Thymus (tissue), 11 donors: ENCODE measurements around the gene TRAPPC12. TPM values are rescaled to one million over a fixed set of nuclear protein-coding genes. Genes with fewer than 3 reads are reported as not detected.
"Not testable (repeated sequence)": the region's sequence is repeated elsewhere in the genome, so short reads cannot be mapped to it uniquely, and the experiment has no call there.

Experiments used
- DNase-seq, 9 donors: peaks; one replicate each; pipeline ENCODE4 v3.0.0-alpha.2; 2013; ENCODE audit warnings: low spot score in 9 of 9, low read depth in 6 of 9, missing footprints in 1 of 9
- H3K27ac ChIP-seq, 2 donors: one replicate each; pipeline ENCODE4 v1.5.1; 2013; ENCODE audit warnings: control low read depth in 1 of 2, low read depth in 1 of 2, low read length in 1 of 2, mild to moderate bottlenecking in 1 of 2, moderate library complexity in 1 of 2
- H3K27me3 ChIP-seq, 2 donors: one replicate each; pipeline ENCODE4 v1.5.1; 2013; ENCODE audit warnings: low read length in 1 of 2; ENCODE audit not compliant: control insufficient read depth in 2 of 2, insufficient read depth in 1 of 2
- H3K36me3 ChIP-seq, 2 donors: one replicate each; pipeline ENCODE4 v1.5.1; 2013; ENCODE audit warnings: low read length in 1 of 2, mild to moderate bottlenecking in 1 of 2, moderate library complexity in 1 of 2; ENCODE audit not compliant: control insufficient read depth in 2 of 2, insufficient read depth in 2 of 2
- H3K4me1 ChIP-seq, 2 donors: one replicate each; pipeline ENCODE4 v1.5.1; 2013; ENCODE audit warnings: low read length in 2 of 2; ENCODE audit not compliant: control insufficient read depth in 2 of 2, insufficient read depth in 2 of 2
- H3K4me3 ChIP-seq, 2 donors: one replicate each; pipeline ENCODE4 v1.5.1; 2013; ENCODE audit warnings: low read length in 2 of 2, control low read depth in 1 of 2, mild to moderate bottlenecking in 1 of 2
- H3K9me3 ChIP-seq, 2 donors: one replicate each; pipeline ENCODE4 v1.5.1; 2013; ENCODE audit warnings: low read length in 1 of 2, mild to moderate bottlenecking in 1 of 2; ENCODE audit not compliant: control insufficient read depth in 2 of 2, insufficient read depth in 1 of 2
- WGBS: extraction: QIAGEN DNeasy Blood & Tissue Kit; methylation state at CpG from one replicate; pipeline ENCODE4 v1.1.7; 2013; 5-methylcytosine and 5-hydroxymethylcytosine counted together
- polyA plus RNA-seq: library from polyadenylated mRNA; stranded (reverse); fragments of 200-250 nt; gene quantifications from one replicate; pipeline ENCODE4 v1.2.3, GENCODE V29; 2013
- total RNA-seq: library from RNA; stranded (reverse); fragments of 120-200 nt; gene quantifications from one replicate; pipeline ENCODE4 v1.2.4, GENCODE V29; 2013
- donor health status: healthy.

The TRAPPC12 gene
- total and polyA plus RNA-seq, 2 donors: 41.8 to 136 TPM

DNA sequence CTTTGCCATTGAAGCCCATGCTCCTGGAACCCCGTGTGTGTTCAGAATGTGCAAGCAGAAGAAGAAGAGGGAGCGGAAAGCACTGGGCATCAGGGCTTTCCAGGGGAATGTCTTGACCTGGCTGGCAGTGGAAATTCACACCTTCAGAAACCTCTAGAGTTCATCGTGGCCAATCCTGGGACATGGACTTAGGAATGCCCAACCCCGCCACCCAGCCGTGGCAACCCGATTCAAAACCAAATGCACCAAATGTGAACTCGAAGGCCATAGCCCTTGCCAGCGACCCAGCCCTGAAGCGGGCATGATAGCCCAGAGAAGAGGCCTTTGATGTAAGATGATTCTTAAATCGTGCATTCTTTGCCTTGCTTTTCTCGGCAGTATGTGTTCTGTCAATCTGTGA lies 70.4 kb downstream of the TRAPPC12 start:
- no peak for DNase-seq
- H3K4me1 ChIP-seq: peaks cover 0 to 4% of the 10 kb centered on the region in 2 donors
- peaks cover 39 to 62% of the 10 kb centered on the region in 2 donors for H3K36me3 ChIP-seq

DNA sequence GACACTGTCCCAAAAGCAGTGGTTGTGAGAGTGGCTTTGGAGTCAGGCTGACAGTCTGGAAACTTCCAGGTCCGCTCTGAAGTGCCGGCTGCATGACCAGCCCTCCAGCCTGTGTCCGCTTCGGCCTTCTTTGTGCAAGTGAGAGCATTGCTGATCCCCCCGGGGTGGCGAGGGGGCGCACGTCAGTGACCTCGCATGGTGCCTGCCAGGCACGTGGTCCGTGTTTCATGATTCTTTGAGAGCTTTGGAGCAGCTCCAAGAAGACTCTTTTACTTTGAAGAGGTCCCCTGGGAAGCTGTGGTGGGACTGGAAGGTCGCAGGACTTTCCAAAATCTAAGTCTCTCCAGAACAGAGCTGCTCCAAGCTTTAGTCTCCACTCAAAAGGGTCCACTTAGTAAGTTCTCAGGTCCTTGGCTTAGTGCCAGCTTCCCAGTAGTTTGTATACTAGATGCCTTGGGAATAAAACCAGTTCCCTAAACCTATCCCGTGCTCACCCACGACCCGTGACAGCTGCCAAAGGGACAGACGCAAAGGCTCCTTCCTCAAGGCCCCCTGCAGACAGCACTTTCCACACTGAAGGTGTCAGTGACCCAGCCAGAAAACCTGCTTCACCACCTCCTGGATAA lies 71.0 kb downstream of the TRAPPC12 start:
- Histone ChIP-seq H3K36me3 (peaks cover 34 to 62% of the 10 kb centered on the region in 2 donors), H3K27ac (no peak overlapping the region)
- no peak for DNase-seq

More for the DNA sequence above, 70.4 kb downstream of the TRAPPC12 start:
- Histone ChIP-seq H3K4me3 (no peak overlapping the region), H3K27ac (no peak overlapping the region), H3K9me3 (no peaks in the 10 kb centered on the region), H3K27me3 (no peaks in the 10 kb centered on the region)
- 97% methylated on average over 11 of the region's 11 CpGs for WGBS

DNA sequence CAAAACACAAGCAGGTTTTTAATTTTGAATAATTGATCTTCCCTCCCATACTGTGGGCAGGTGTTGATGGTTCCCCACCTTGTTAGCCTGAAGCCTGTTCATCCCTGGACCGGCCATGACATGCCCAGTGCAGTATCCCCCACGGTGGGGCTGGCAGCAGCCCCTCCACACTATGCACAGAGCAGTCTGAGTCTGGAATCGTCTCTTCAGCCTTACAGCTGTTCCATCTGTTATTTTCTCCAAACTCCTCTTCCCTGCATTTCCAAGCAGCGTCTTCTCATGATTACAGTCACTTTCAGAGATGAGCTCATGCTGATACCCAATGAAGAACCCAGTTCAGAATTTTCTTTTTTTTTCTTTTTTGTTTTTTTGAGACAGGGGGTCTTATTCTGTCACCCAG lies 71.7 kb downstream of the TRAPPC12 start:
- WGBS: 94% methylated on average over 4 of the region's 4 CpGs
- Histone ChIP-seq H3K9me3 (no peaks in the 10 kb centered on the region), H3K36me3 (peaks cover 28 to 59% of the 10 kb centered on the region in 2 donors)

More for the DNA sequence above, 71.0 kb downstream of the TRAPPC12 start:
- H3K4me1 ChIP-seq: peaks cover 0 to 4% of the 10 kb centered on the region in 2 donors
- H3K9me3 ChIP-seq: no peaks in the 10 kb centered on the region
- 91% methylated on average over 16 of the region's 16 CpGs for WGBS
- no peak overlapping the region for H3K4me3 ChIP-seq
- no peaks in the 10 kb centered on the region for H3K27me3 ChIP-seq

DNA sequence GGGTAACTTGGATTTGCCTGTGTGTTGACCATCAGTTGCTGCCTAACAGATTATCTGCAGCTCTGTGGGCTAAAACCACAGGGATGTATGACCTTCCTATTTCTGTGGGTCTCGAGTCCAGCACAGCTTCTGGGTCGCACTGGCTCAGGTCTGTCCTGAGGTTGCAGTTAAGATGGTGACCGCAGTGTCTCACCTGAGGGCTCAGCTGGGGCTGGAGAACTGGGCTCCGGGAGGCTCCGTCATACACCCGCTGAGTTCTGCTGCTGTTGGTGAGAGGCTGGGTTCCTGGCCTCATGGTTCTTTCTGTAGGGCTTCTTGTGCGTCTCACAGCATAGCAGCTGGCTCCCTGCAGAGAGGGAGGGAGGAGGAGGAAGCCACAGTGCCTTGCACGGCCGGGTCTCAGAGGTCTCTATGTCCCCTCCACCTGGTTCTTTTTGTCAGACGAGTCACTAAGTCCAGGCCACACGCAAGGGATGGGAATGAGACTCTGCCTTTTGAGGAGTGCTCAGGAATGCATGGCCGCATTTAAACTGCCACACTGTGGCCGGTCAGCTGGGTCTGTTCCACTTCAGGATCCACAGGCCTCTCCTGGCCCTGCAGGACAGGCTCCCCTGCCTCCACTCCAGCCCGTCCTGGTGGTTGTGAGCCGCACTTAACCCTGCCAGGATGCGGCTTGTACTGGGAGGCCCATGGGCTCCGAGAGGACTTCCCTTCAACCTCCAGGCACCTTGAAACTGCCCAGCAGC lies 72.6 kb downstream of the TRAPPC12 start:
- Histone ChIP-seq H3K36me3 (peaks cover 29 to 54% of the 10 kb centered on the region in 2 donors), H3K4me1 (peaks cover 0 to 4% of the 10 kb centered on the region in 2 donors), H3K27ac (no peak overlapping the region), H3K4me3 (no peak overlapping the region), H3K27me3 (no peaks in the 10 kb centered on the region), H3K9me3 (no peaks in the 10 kb centered on the region)
- DNase-seq: no peak
- 98% methylated on average over 17 of the region's 17 CpGs for WGBS

More for the DNA sequence above, 71.7 kb downstream of the TRAPPC12 start:
- Histone ChIP-seq H3K4me3 (no peak overlapping the region), H3K27ac (no peak overlapping the region), H3K4me1 (peaks cover 0 to 4% of the 10 kb centered on the region in 2 donors), H3K27me3 (no peaks in the 10 kb centered on the region)
- no peak for DNase-seq

DNA sequence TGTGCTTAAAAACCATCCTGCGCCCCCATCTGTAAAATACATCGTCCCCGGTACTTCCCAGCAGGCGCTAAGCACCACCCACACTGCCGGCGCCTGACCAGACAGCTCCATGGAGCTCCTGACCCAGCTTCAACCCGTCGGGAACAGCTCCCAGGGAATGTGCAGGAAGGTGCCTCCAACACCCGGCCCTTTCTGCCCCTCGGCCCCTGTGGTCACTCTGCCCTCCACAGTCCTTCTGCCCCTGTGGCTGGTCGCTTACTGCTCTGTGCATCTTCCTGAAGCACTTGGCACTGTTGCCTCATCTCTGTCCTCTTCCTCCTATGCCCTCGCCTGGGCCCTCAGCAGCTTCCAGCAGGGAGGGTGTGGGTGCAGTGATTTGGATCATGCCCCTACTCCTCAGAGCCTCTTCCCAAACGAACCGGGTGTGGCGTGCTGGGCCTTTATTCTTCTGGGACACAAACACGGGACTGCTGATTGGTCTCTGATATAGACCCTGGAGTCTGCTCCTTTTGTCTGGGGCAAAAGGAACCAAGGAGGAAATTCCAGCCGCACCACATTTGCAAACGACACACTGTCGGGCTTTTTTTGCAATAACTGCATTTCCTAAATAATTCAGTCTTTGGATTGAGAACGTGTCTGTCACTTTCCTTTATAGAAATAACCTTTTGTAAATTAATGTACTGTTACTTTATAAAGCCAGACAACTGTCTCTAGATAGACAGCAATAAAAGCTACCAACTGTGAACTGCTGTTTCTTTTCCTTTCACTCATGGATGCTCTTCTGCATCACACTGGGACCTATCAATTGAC lies 73.9 kb downstream of the TRAPPC12 start:
- Histone ChIP-seq H3K27ac (no peak overlapping the region), H3K36me3 (peaks cover 17 to 55% of the 10 kb centered on the region in 2 donors), H3K4me3 (no peak overlapping the region), H3K27me3 (no peaks in the 10 kb centered on the region), H3K4me1 (peaks cover 0 to 4% of the 10 kb centered on the region in 2 donors), H3K9me3 (no peaks in the 10 kb centered on the region)
- 92% methylated on average over 20 of the region's 20 CpGs for WGBS
- no peak for DNase-seq

DNA sequence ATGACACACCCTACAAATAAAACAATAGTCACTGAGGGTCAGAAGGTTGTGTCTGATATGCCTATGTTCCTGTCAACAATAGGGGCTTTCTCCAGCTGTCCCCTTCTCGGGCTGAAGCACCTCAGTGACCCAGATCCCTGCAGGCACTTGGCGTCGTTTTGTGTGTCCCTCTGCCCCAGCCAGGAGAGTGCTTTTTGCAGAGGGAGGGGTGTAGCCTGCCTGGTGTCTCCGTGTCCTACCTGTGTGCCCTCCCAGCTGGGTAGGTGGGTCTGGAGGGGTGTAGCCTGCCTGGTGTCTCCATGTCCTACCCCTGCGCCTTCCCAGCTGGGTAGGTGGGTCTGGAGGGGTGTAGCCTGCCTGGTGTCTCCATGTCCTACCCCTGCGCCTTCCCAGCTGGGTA lies 74.5 kb downstream of the TRAPPC12 start:
- not testable (repeated sequence) for H3K27ac ChIP-seq, H3K4me1 ChIP-seq, H3K9me3 ChIP-seq, H3K4me3 ChIP-seq, DNase-seq, H3K27me3 ChIP-seq
- WGBS: 97% methylated on average over 6 of the region's 6 CpGs
- H3K36me3 ChIP-seq: peaks cover 19 to 56% of the 10 kb centered on the region in 2 donors

DNA sequence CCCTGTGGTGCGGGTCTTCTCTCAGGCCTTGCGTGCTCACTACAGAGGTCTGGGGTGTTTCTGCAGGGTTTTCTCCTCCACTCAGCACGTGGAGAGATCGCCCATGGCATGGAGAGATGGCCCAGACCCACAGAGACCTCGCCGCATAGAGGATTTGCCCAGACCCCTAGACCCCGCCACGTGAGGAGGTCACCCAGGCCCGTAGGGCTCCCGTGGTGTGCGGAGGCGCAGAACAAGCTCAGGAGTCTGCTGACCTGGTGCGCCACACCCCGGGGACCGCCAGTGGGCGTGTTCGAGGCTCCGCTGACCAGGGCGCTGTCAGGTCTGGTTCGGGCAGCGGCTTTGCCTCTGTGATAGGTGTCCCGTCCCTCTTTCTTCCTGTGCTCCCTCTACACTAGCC lies 75.3 kb downstream of the TRAPPC12 start:
- DNase-seq: no peak
- peaks cover 0 to 6% of the 10 kb centered on the region in 2 donors for H3K4me1 ChIP-seq
- WGBS: over 99% methylated on average over 22 of the region's 22 CpGs

DNA sequence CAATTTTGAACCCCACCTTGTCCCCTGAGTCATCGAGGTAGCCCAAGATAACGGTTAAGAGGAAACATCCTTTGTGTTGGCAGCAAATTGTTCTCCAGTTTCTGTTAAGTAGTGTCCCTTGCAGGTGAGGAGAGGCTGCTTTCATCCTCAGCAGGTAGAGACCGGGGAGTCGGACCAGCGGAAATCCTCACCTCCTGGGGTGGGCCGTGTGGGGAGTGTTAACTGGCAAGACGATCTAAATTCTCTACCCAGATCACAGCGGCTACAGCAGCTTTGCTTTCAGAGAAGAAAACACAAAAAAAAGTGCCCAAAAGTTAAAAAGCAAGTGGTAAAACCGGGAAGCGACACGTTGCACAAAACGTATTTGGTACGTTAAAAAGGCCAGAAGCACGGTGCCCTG lies 76.6 kb downstream of the TRAPPC12 start:
- H3K27ac ChIP-seq: no peak overlapping the region
- peaks cover 14 to 46% of the 10 kb centered on the region in 2 donors for H3K36me3 ChIP-seq
- no peak for DNase-seq
- no peaks in the 10 kb centered on the region for H3K27me3 ChIP-seq
- H3K9me3 ChIP-seq: no peaks in the 10 kb centered on the region
- no peak overlapping the region for H3K4me3 ChIP-seq
- 95% methylated on average over 14 of the region's 14 CpGs for WGBS
- peaks cover 4 to 14% of the 10 kb centered on the region in 2 donors for H3K4me1 ChIP-seq

More for the DNA sequence above, 75.3 kb downstream of the TRAPPC12 start:
- no peak overlapping the region for H3K4me3 ChIP-seq
- peaks cover 15 to 54% of the 10 kb centered on the region in 2 donors for H3K36me3 ChIP-seq
- no peaks in the 10 kb centered on the region for H3K27me3 ChIP-seq
- no peak overlapping the region for H3K27ac ChIP-seq
- no peaks in the 10 kb centered on the region for H3K9me3 ChIP-seq
